NCI-H526 treated with DMSO at 0.1 percent for 48 hours (cell line): Measurements from ENCODE around the gene CDC42EP4.

Experiments used
- DNase-seq: peaks from one replicate; lab custom pipeline; 2025; lab: John Stamatoyannopoulos, UW

The CDC42EP4 gene

DNA sequence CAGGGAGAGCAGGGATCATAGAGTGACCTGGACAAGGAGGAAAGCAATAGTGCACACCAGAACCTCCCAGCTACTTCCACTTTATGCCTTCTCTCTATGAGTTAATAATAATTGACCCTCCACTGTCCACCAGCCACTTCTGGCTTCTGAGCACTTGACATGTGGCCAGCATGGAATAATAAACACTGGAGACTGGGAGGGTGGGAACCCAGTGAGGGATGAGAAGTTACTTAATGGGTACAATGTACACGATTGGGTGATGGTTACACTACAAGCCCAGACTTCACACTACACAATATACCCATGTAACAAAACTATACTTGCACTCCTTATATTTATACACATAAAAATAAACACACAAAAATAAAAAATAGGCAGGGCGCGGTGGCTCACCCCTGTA lies 11.4 kb downstream of the CDC42EP4 start:
- no peak for DNase-seq

DNA sequence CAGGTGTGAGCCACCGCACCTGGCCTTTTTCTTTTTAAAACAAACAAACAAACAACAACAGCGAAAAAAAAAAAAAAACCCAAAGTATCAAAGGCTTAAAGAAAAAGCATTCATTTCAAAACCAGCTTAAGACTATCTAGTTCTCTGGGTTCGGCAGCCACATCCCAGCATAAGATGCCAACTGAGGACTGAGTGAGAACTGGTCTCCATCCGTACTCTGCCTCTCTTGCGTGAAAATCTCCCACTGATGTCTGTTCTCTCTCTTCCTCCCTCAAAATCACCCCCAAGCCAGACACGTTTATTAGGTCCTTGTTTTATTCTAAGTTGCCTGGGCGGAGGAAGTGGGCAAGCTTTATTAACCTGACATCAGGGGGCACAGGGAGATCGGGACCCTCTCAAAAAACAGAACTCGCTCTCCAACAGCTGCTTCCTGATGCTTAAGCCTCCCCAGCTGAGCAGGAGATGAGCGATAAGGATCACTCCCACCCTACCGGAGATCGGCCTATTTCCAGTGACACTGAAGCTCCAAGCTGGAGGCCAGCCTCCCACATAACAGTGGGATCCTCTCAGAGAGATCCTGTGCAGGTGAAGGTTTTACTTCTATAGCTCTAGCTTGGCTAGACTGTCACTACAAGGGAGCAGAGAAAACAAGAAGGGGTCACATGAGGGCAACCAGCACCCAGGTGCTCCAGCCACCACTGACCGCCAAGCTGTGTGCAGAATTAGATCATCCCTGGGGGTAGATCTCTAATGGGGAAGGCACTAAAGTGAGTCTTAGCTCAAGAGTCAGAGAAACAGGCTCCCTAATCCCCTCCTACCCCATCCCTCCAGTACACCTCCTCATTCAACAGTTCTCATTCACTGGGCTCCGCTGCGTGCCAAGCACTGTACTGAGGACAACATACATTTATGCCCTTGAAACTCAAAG lies 13.6 kb downstream of the CDC42EP4 start:
- no peak for DNase-seq

DNA sequence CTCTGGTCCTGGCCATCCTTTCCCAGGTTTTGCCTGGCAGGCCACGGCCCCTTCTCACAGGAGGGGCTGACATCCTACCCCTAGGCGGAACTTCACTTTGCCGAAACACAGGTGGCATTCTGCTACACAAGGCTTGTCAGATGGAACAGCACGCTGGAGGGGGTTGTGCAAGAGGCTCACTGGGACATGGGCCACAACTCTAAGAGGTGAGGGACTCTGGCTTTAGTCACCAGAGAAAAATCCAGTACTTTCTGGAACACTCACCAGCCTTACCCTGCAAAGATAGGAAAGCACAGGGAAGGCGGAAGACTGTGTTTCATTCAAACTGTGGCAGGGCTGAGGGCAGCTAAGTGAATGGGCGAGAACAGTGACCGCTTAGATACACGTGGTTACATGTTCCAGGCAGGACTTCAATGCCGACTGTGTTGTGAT lies 18.3 kb downstream of the CDC42EP4 start:
- DNase-seq: no peak

DNA sequence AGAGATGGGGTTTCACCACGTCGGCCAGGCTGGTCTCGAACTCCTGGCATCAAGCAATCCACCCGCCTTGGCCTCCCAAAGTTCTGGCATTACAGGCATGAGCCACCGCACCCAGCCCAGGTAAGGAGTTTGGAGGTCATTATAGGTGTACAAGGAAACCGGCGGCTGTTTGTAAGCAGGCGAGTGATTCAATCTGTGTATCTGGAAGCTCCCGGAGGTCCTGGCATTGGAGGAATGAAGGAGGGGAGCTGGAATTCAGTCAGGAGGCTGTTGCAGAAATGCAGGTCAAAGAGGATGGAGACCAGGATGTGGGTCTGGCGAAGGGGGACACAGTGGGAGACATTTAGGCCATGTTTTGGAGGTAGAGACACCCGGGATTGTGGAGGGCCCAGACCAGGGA lies 18.8 kb downstream of the CDC42EP4 start:
- no peak for DNase-seq

DNA sequence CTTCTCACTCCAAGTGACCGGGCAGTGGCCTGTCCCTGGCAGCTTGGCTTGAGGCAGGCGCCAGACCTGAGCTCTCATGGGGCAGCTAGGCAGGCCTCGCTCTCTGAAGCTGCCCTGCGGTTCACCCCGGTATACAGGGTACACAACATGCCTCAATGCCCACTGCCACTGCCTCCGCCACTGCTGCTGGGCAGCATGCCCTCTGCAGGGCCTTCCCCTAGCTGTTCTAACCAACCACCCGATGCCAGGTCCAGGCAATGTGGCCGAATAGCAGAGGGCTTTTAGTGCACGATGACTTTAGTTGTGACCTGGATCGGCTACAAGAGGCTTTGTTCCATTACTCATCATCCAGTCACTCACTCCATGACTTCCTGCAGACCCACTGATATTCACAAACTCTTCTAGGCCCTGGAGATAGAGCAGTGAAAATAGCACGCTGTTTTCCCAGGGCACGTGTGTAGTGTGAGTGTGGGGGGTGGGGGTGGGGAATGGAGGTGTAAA lies 19.7 kb downstream of the CDC42EP4 start:
- DNase-seq: no peak

DNA sequence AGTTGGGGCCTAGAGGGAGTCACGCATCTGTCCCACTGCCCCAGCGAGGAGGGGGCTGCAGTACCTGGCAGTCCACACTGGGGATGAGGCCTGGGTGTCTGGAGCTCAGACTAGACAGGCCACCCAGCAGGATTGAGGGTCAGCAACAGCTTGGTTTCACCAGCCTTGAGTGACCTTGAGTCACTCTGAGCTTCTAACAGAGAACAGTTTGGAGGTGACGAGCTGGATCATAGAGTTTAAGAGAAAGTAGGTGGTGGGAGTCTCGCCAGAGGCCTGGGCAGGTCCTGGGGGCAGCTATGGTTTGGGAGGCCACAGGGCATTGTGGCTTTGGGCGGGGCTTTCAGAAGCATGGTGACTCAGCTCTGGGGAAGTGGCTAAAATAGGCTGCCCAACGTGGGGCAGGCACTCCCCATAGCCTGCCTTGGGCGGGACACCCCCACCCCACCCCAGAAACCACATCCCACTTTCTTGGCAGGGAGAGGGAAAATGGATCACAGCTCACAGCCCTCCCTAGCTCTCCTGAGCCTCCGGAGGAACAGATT lies 20.5 kb downstream of the CDC42EP4 start:
- DNase-seq: no peak

DNA sequence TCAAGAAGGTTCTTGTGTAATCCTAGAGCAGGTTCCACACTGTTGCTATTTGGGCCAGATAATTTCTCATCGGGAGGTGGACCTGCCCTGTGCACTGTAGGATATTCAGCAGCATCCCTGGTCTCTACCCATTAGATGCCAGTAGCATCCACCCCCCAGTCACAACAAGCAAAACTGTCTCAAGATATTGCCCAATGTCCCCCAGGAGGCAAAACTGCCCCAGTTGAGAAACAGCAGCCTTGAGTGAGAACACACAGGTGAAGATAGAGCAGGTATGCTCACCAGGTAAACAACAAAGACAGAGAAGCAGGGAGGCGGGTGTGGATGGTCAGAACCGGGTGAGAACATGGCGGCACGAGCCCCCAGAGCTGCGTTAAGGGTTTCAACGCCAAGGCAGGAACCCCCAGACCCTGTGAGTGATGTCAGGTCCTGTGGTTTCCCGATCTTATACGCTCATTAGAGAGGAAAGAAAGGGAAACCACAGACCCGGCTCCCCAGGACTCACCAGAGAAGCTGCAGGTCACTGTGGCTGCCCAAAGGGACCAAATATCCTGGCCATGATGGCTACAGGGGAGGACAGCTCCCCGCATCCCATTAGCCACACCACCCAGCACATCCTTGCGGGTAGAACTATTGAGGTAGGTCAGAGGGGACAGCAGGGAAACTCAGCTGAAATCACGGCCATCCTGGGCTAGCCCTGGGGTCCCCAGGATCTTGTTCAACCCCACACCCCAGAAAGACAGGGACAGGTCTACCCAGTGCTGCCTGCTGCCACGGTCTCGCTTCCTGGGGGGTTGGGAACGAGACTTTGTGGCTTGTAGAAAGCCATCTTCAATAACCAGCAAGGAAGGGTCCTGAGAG lies 21.2 kb downstream of the CDC42EP4 start:
- no peak for DNase-seq

DNA sequence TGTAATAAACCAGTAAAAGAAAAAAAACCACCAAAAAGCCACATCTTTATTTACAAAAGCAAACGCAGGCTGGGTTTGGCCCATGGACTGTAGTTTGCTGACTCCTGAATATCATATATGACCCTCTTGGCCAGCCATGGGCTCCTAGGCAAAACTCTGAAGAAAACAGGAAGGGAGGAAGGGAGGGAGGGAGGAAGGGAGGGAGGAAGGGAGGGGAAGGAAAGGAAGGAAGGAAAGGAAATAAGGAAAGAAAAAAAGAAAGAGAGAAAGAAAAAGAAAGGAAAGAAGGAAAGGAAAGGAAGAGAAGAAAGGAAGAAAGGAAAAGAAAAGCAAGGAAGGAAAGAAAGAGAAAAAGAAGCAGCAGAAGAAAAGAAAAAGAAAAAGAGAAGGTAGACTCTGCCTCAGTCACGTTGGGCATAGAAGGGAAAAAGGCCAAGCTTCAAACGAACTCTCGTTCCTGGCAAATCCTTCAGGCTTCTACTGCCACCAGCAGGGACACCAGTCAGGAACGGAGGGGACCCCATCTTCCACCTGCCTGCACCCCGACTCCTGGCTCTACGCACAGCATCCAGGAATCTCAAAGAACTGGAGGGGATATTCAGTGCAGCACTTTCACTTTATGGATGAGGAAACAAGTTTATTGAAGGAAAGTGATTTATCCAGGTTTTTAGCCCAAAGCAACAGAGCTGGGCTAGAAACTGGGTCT lies 22.1 kb downstream of the CDC42EP4 start:
- DNase-seq: no peak

DNA sequence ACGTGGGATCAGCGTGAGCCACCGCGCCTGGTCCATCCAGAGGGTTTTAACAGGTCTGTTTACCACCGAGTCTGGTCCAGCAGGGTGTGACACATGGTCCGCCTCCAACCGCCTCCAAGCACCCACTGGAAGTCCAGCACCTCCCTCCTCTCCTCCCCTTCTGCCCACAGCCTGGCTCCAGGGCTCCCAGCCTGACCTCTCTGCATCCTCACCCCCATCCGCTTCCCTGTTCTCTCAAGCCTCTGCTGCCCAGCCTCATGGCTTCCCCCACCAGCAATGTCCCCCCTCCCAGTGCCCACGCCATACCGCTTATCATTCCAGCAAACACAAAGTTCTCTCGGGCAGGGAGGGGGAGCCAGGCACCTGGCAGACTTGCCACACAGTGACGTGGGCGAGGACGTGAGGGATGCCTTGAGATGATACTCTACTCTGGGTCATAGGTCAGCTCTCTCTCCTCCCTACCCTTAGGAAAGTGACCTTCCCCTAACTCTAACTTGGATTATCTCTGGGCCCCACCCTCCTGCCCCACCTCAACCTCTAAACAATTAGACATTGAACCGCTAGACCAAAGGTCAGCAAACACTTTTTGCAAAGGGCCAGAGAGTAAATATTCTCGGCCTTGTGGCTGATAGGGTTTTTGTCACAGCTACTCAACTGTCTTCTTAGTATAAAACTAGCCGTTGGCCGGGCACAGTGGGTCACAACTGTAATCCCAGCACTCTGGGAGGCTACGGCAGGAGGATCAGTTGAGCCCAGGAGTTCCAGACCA lies 23.1 kb downstream of the CDC42EP4 start:
- DNase-seq: no peak

DNA sequence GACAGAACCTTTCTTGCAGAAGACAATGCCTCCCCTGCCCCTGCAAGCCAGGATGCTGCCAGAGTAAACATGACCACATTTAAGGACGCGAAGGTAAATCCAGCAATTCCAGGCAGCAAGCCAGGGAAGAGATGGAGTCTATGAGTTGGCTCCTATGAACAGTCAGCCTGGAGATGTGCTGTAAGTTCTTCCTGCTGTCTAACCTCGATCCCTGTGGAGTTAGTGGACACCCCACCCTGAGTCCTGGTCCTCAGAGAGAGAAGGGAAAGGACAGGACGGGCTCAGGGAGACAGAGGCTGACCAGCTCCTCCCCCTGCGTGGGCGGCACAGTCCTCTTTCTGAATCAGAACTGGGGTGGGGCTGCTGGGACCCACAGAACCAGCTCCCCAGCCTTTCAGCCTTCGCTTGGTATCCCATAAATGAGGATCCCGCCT lies 24.9 kb downstream of the CDC42EP4 start:
- DNase-seq: no peak

DNA sequence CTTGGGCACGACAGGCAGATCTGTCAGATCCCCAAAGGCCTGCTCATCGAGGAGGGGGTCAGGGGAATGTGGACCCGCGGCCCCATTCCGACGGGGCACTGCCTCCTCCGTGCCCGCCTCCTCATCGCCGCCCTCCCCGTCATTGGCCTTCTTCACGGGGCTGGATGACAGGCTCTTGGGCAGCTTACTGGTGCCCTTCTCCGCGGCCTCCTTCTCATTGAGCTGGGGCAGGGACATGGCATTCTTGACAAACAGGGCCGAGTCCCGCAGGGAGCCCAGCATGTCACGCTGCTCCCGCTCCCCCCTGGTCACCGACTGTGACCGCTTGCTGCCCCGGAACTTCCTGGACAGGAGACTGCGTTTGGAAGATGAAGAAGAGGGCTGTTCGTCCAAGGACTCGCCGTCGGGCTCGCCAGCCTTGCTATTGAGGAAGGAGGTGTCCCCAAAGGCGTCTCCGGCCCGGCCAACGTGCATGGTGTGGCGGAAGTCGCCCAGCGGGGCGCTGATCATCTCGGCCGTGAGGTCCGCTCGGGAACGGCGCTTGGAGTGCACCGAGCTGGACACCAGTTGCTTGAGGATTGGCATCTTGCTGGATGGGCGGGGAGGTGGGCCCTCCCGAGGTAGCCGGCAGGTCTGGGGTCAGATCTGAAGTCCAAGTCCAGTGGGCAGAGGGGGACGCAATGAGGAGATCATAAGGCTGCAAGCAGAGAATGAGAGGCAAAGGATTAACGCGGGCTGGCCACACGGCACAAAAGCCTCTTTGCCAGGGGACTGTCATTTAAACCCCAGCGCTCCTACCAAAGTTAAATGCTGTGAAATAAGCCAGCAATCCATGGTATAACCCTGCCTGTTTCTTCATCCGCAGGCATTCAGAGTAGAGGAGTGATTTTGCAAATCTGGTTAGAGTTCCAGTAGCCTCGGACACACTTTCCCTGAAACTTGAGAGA lies 25.6 kb downstream of the CDC42EP4 start:
- no peak for DNase-seq

DNA sequence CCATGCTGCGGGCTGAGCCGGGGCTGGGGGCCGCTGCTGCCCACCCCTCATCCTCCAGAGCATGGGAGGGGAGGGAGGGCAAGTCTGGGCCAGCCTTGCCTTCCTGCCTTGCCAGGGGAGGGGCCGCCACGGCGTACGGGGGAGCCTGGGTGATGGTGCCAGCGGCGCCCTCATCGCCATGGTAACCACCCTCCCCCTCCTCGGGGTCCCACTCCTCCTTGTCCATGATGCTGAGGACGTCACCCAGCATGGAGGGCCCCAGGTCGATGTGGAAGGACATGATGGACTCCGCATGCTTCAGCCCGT lies 26.2 kb downstream of the CDC42EP4 start:
- DNase-seq: no peak

DNA sequence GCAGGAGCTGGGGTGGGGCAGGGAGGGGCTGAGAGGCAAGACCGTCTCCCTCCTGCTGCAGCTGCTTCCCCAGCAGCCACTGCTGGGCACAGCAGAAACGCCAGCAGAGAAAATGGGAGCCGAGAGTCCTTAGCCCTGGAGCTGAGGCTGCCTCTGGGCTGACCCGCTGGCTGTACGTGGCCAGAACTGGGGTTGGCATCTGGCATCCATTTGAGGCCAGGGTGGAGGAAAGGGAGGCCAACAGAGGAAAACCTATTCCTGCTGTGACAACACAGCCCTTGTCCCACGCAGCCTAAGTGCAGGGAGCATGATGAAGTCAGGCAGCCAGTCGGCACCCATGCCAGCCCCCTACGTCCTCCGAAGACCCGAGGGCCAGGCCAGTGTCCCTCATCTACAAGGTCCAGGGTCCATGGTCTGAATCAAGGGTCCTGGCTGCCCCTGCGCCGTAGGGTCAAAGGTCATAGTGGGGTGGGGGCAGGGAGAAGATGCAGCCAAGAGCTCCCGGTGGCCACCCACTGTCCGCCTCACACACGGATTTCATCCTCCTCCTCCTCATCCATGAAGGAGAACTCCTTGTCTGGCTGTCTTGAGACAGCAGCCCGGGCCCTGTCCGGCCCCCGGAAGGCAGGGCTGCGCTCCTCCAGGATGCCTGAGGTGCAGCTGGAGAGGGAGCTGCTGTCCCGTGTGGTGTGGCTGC lies 26.7 kb downstream of the CDC42EP4 start:
- DNase-seq: no peak

DNA sequence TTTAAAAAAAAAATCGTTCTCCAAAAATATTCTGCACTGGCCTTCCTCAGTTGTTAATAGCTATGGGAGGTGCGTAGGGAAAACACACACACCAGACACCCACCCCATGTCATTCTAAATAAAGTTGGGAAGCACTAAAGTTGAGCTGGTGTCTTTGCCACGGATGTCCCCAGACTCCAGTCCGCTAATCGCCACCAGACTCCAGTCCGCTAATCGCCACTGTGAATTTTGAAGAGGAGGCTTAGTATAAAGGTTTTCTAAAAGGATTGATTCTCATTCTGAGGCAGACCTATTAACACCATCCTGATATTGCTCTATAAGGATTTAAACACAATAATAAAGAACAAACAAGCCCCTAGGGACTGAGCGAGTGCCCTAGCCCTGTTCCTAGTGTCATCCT lies 27.4 kb downstream of the CDC42EP4 start:
- no peak for DNase-seq

DNA sequence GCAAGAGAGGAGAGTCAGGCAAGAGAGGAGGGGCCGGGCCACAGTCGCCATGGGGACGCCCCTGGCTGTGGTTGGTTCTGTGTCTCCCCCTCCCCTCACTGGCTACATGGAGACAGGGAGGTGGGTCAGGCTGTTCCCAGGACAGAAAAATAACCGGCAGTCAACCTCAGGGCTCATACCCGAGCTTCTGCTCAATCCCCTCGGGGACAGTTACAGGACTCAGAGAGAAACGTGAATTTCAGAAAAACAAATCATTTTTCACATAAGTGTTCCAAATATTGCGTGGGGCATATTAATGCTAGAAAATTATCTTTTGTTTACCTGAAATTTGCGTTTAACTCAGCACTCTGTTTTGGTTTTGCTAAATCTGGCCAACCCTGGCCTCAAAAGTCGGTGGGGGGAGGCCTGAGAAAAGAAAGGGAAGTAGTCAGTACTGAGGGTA lies 27.9 kb downstream of the CDC42EP4 start:
- peak; percentile 47 for DNase-seq

DNA sequence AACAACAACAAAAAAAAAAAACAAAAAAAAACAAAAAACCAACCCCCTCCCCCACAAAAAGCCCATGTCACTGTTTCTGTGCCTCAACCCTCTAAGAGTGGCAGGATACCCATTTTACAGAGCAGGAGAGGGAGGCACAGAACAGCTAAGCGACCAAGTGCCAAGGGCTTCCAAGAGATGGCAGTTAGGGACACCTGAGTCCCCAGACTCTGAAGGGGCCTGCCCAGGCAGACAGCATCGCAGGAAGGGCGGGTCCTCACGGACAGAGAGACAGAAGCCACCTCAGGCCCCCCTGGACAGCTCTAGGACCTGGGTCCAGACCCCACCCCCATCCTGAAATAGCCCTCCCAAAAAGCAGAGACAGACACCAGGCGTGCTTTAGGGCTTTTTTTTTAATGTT lies 28.6 kb downstream of the CDC42EP4 start:
- DNase-seq: no peak

DNA sequence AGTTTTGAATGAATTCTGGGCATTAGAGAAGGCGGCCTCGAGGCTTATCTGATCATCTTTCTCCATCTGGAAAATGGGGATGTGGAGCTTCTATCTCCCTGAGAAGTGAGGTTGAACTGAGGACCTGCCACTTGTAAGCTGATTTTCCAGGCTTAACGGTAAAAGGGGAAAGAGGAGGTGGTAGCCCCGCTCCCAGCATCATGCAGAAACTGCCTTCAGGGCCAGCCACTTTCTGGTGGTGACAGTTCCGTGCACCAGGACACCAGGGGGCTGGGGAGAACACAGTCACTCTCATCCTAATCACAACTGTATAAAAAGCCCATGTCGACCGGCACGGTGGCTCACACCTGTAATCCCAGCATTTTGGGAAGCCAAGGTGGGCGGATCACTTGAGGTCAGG lies 29.2 kb downstream of the CDC42EP4 start:
- no peak for DNase-seq

DNA sequence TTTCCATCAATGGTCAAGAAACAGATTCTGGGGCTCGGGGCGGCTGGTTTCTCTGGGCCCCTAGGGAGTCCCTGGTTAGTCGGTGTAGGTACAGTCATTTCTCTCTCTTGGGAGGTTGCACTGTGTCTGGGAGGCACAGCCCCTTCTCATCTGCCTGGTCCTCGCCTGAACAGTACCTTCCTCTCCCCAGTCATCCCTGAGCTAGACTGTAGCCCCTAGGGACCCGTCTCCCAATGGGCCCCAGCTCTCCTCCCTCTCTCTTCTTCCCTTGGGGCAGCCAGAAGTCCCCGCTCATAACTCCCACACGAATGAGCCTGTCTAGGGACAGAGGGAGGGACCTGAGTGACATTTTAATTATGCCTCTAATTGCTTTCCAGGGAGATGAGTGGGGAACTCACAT lies 29.9 kb downstream of the CDC42EP4 start:
- DNase-seq: no peak

DNA sequence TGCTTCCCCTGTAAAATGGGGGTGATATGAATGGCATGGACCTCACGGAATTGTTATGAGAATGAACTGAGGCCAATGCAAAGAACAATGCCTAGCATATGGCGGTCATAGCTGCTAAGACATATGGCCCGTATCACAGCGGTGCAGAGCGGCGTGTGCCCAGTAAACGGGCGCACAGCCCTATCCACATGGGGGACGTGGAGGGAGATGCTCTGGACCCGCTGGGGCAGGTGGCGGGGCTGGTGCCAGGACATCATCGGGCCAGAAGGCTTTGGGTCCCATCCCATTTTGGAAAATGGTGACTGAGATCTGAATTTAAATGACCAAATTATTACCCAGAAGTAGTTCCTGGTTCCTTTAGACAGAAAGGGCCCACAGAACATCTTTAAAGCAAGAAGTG lies 31.6 kb downstream of the CDC42EP4 start:
- no peak for DNase-seq
